Suprapubic skin (tissue), 3 donors: ENCODE results near the gene OR2T35.
"Not testable (repeated sequence)": the region's sequence is repeated elsewhere in the genome, so short reads cannot be mapped to it uniquely, and the experiment has no call there.

Experiments used
- CTCF ChIP-seq, 2 donors: fragments of 200-600 bp in 1 of 2; fragments of 450-650 bp in 1 of 2; sonication (generic) in 1 of 2; IDR thresholded peaks; one replicate each; pipeline ENCODE4 v1.5.1; 2016 to 2019; ENCODE audit warnings: antibody characterized with exemption in 2 of 2, mild to moderate bottlenecking in 1 of 2, moderate library complexity in 1 of 2
- POLR2A ChIP-seq, 2 donors: fragments of 450-650 bp; IDR thresholded peaks; one replicate each; pipeline ENCODE4 v1.6.1; 2017; ENCODE audit warnings: antibody characterized with exemption in 2 of 2, mild to moderate bottlenecking in 2 of 2, moderate library complexity in 2 of 2

- TF ChIP-seq POLR2A, CTCF (IDR thresholded peaks at IDR 0.05): not testable (repeated sequence)
Measured at GRCh38 chr1:248642971-248643651, 2.0 kb downstream of the OR2T35 start.
